ENCODE measurements around the gene NKAPD1. TPM values are rescaled to one million over a fixed set of nuclear protein-coding genes. Genes with fewer than 3 reads are reported as not detected.

The NKAPD1 gene
- total RNA-seq, 4 donors from 2014 or later, result 3.0 to 24.0 (median 8.7) TPM

DNA sequence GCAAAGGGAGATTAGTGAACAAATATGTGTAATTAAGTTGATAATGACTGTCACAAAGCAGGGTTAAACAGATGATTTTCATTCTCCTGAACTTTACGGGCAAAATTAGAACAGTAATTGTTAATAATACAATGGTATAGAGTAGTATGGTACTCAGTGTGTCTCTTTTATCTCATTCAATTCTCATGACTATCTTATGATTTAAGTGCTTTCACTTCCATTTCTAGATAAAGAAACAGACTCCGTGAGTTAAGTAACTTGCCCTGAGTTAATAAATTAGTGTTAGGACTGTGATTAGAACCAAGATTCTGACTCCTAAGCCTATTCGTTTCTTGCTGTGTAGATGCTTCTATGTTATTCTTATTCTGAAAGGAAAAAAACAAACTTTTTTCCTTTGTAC lies 22.3 kb upstream of the NKAPD1 start:
- Histone ChIP-seq H3K4me3 (no peak overlapping the region), H3K36me3 (peaks cover 0 to 55% (median 19%) of the 10 kb centered on the region in 4 donors), H3K9me3 (no peaks in the 10 kb centered on the region), H3K27me3 (no peaks in the 10 kb centered on the region), H3K27ac (no peak overlapping the region), H3K4me1 (peaks cover 0 to 5% (median 0%) of the 10 kb centered on the region in 4 donors)
- no peak for DNase-seq
- WGBS, 2 donors (ENCODE audit: low coverage in 1 of 2), result 82 to 86% methylated on average over 3 of the region's 3 CpGs
- intact Hi-C loops (cut with DNase I; ENCODE audit: low total_unique reads) (no loop called here), in situ Hi-C loops (cut with MboI; ENCODE audit: low pct_ligation_motif_present in 1 of 4, low pct_unique_long_range_greater_than_20kb in 1 of 4, low sequenced_read_pairs in 3 of 4) (no loop called here)
- TF ChIP-seq POLR2A (IDR thresholded peaks at IDR 0.05) (no peak), EP300 (IDR thresholded peaks at IDR 0.05; ENCODE audit: low read depth) (no peak), POLR2AphosphoS5 (IDR thresholded peaks at IDR 0.05) (no peak), CTCF (IDR thresholded peaks at IDR 0.05) (no peak)

DNA sequence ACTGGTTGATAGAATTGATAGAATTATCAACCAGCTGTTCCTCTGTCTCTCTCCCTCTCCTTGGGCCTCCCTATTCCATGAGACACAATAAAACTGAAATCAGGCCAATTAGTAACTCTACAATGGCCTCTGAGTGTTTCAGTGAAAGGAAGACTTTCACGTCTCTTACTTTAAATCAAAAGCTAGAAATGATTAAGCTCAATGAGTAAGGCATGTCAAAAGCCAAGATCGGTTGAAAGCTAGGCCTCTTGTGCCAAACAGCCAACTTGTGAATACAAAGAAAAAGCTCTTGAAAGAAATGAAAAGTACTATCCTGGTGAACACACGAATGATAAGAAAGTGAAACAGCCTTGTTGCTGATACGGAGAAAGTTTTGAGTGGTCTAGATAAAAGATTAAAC lies 16.9 kb upstream of the NKAPD1 start:
- in situ Hi-C loops (cut with MboI; ENCODE audit: low pct_ligation_motif_present in 1 of 4, low pct_unique_long_range_greater_than_20kb in 1 of 4, low sequenced_read_pairs in 3 of 4), result no loop called here

DNA sequence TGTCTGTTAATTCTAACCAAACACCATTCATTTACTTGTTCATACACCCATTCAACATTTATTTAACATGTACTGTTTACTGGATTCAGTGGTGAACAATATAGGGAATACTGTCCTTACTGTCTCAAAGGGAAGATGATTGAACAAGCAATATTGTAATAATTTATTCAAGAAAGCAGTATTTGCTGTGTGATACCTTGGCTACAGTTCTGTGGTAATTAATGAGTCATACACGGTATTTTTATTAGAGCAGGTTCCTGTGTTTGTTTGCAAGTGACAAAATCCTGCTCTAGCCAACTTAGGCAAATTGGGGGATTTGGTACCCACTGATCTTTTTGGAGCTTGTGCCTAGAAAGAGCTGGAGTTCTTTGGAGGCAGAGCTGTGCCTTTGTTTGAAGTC lies 16.0 kb upstream of the NKAPD1 start:
- H3K36me3 ChIP-seq, result peaks cover 0 to 47% (median 20%) of the 10 kb centered on the region in 4 donors
- H3K27ac ChIP-seq, result no peak overlapping the region
- in situ Hi-C loops (cut with MboI; ENCODE audit: low pct_ligation_motif_present in 1 of 4, low pct_unique_long_range_greater_than_20kb in 1 of 4, low sequenced_read_pairs in 3 of 4), result no loop called here
- no peak overlapping the region for H3K4me3 ChIP-seq
- no peaks in the 10 kb centered on the region for H3K4me1 ChIP-seq
- DNase-seq, result no peak
- no peaks in the 10 kb centered on the region for H3K27me3 ChIP-seq
- intact Hi-C loops (cut with DNase I; ENCODE audit: low total_unique reads), result no loop called here
- no peak for TF ChIP-seq POLR2AphosphoS5 (IDR thresholded peaks at IDR 0.05)
- TF ChIP-seq POLR2A (IDR thresholded peaks at IDR 0.05), result no peak
- no peak for TF ChIP-seq EP300 (IDR thresholded peaks at IDR 0.05; ENCODE audit: low read depth)
- TF ChIP-seq CTCF (IDR thresholded peaks at IDR 0.05), result no peak
- H3K9me3 ChIP-seq, result no peaks in the 10 kb centered on the region
- WGBS, 2 donors (ENCODE audit: low coverage in 1 of 2), result 30 to 50% methylated on average over 1 of the region's 1 CpG

More for the DNA sequence above, 16.9 kb upstream of the NKAPD1 start:
- no peak for DNase-seq
- peaks cover 0 to 47% (median 20%) of the 10 kb centered on the region in 4 donors for H3K36me3 ChIP-seq
- no peak overlapping the region for H3K27ac ChIP-seq
- 78 to 85% methylated on average over 3 to 4 of the region's 4 CpGs for WGBS, 2 donors (ENCODE audit: low coverage in 1 of 2)
- no peaks in the 10 kb centered on the region for H3K9me3 ChIP-seq
- no peaks in the 10 kb centered on the region for H3K4me1 ChIP-seq
- intact Hi-C loops (cut with DNase I; ENCODE audit: low total_unique reads), result no loop called here
- H3K4me3 ChIP-seq, result no peak overlapping the region
- H3K27me3 ChIP-seq, result no peaks in the 10 kb centered on the region
- TF ChIP-seq POLR2A (IDR thresholded peaks at IDR 0.05) (no peak), EP300 (IDR thresholded peaks at IDR 0.05; ENCODE audit: low read depth) (no peak), CTCF (IDR thresholded peaks at IDR 0.05) (no peak), POLR2AphosphoS5 (IDR thresholded peaks at IDR 0.05) (no peak)

DNA sequence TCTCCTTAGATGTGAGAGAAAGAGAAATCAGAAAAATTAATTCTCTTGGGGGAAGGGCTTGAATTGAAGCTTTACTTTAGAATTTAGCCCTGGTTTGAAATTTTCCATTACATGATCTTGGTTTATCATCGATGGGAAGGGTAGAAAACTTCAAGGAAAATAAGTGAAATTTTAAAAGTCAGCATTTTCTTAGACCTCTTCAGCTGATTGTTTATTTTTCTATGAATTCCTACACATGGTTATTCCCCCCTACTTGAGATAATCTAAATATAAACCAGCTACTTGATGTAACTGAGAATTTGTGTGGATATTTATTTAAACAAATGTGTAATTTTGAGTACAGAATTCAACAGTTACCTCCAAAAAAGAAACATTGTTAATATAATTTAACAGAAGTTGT lies 11.2 kb upstream of the NKAPD1 start:
- Histone ChIP-seq H3K27ac (no peak overlapping the region), H3K9me3 (no peaks in the 10 kb centered on the region), H3K4me3 (no peak overlapping the region), H3K36me3 (peaks cover 0 to 43% (median 14%) of the 10 kb centered on the region in 4 donors), H3K27me3 (no peaks in the 10 kb centered on the region), H3K4me1 (no peaks in the 10 kb centered on the region)
- intact Hi-C loops (cut with DNase I; ENCODE audit: low total_unique reads) (no loop called here), in situ Hi-C loops (cut with MboI; ENCODE audit: low pct_ligation_motif_present in 1 of 4, low pct_unique_long_range_greater_than_20kb in 1 of 4, low sequenced_read_pairs in 3 of 4) (no loop called here)
- DNase-seq, result no peak
- no peak for TF ChIP-seq POLR2A (IDR thresholded peaks at IDR 0.05)
- no peak for TF ChIP-seq POLR2AphosphoS5 (IDR thresholded peaks at IDR 0.05)
- no peak for TF ChIP-seq EP300 (IDR thresholded peaks at IDR 0.05; ENCODE audit: low read depth)
- no peak for TF ChIP-seq CTCF (IDR thresholded peaks at IDR 0.05)
- 66 to 67% methylated on average over 1 of the region's 1 CpG for WGBS, 2 donors (ENCODE audit: low coverage in 1 of 2)

All from transverse colon (tissue), 4 donors.